Measurements from ENCODE around the gene COQ8B. TPM values are rescaled to one million over a fixed set of nuclear protein-coding genes. Genes with fewer than 3 reads are reported as not detected.

The COQ8B gene
- total RNA-seq, 1 experiment from 2014 or later = 19.5 TPM

- ATAC-seq = peak; percentile 20; the same call in 1 of the 2 replicates
- intact Hi-C loops (cut with micrococcal nuclease) = no loop called here
- H3K79me2 ChIP-seq (ENCODE audit: low read length) = peaks cover 25% of the 10 kb centered on the region
- H3F3A ChIP-seq (ENCODE audit: low read length, unreplicated experiment) = no peaks in the 10 kb centered on the region
- peaks cover 24% of the 10 kb centered on the region for H3K4me1 ChIP-seq (ENCODE audit: insufficient read depth, low read length)
- peak; percentile 7 for DNase-seq
- H3K9me2 ChIP-seq (replicated peaks; ENCODE audit: low read length) = no peaks in the 10 kb centered on the region
- peak overlapping the region; percentile 10; the same call in 1 of the 2 replicates for H2AFZ ChIP-seq (ENCODE audit: low read length)
- peak overlapping the region; percentile 98 for H3K4me2 ChIP-seq (ENCODE audit: low read length)
- no peaks in the 10 kb centered on the region for H4K20me1 ChIP-seq (ENCODE audit: low read length)
- H3K9ac ChIP-seq (ENCODE audit: low read length) = peak overlapping the region; percentile 75
- CTCF ChIA-PET = no interaction called here
- no peak overlapping the region for H3K27ac ChIP-seq (ENCODE audit: low read length)
- TF ChIP-seq EZH2 (IDR thresholded peaks at IDR 0.05; ENCODE audit: low read length, unreplicated experiment) = no peak
- TF ChIP-seq CTCF (conservative IDR thresholded peaks at IDR 0.05; ENCODE audit: low read depth, low read length) = no peak
- TF ChIP-seq EZH2phosphoT487 (IDR thresholded peaks at IDR 0.05; ENCODE audit: borderline replicate concordance, low read length) = no peak
- no peaks in the 10 kb centered on the region for H3K9me3 ChIP-seq (ENCODE audit: low read length)
- H3K36me3 ChIP-seq (ENCODE audit: low read depth, low read length) = no peaks in the 10 kb centered on the region
- no TSS peak for BruUV-seq (replicated peaks)
- H3K27me3 ChIP-seq (ENCODE audit: low read length) = no peaks in the 10 kb centered on the region
- peak overlapping the region; percentile 81 for H3K4me3 ChIP-seq (ENCODE audit: low read length)
- POLR2A ChIA-PET (ENCODE audit: unreplicated experiment) = no interaction called here
These were observed 27.2 kb downstream of the COQ8B start for GRCh38 chr19:40689339-40690049.

- Histone ChIP-seq H3K9ac (ENCODE audit: low read length) (peak overlapping the region; percentile 75; the same call in 1 of the 2 replicates), H3K9me2 (replicated peaks; ENCODE audit: low read length) (no peaks in the 10 kb centered on the region), H4K20me1 (ENCODE audit: low read length) (no peaks in the 10 kb centered on the region), H3K4me1 (ENCODE audit: insufficient read depth, low read length) (peaks cover 24% of the 10 kb centered on the region), H3K27me3 (ENCODE audit: low read length) (no peaks in the 10 kb centered on the region), H3K36me3 (ENCODE audit: low read depth, low read length) (no peaks in the 10 kb centered on the region), H3K4me3 (ENCODE audit: low read length) (peak overlapping the region; percentile 81), H3K27ac (ENCODE audit: low read length) (no peak overlapping the region), H3K79me2 (ENCODE audit: low read length) (peaks cover 25% of the 10 kb centered on the region), H3K9me3 (ENCODE audit: low read length) (no peaks in the 10 kb centered on the region), H3K4me2 (ENCODE audit: low read length) (peak overlapping the region; percentile 98), H2AFZ (ENCODE audit: low read length) (no peak overlapping the region), H3F3A (ENCODE audit: low read length, unreplicated experiment) (no peaks in the 10 kb centered on the region)
- DNase-seq (no peak), ATAC-seq (no peak)
- intact Hi-C loops (cut with micrococcal nuclease) = no loop called here
- BruUV-seq (replicated peaks) = no TSS peak
- TF ChIP-seq EZH2phosphoT487 (IDR thresholded peaks at IDR 0.05; ENCODE audit: borderline replicate concordance, low read length) (no peak), CTCF (conservative IDR thresholded peaks at IDR 0.05; ENCODE audit: low read depth, low read length) (no peak)
- ChIA-PET POLR2A (ENCODE audit: unreplicated experiment) (interaction anchor here (0.5 kb wide), 1 partner anchor 68 kb away, joined by 9 read pairs; no protein-coding TSS in a partner anchor), CTCF (no interaction called here)
These were observed 27.7 kb downstream of the COQ8B start for GRCh38 chr19:40688987-40689338.

- Histone ChIP-seq H3K9me2 (replicated peaks; ENCODE audit: low read length) (no peaks in the 10 kb centered on the region), H3K27me3 (ENCODE audit: low read length) (no peaks in the 10 kb centered on the region), H4K20me1 (ENCODE audit: low read length) (no peaks in the 10 kb centered on the region), H3K4me3 (ENCODE audit: low read length) (peak overlapping the region; percentile 81; the same call in 1 of the 2 replicates), H2AFZ (ENCODE audit: low read length) (no peak overlapping the region), H3K9ac (ENCODE audit: low read length) (no peak overlapping the region), H3K36me3 (ENCODE audit: low read depth, low read length) (no peaks in the 10 kb centered on the region), H3F3A (ENCODE audit: low read length, unreplicated experiment) (no peaks in the 10 kb centered on the region), H3K4me1 (ENCODE audit: insufficient read depth, low read length) (peaks cover 24% of the 10 kb centered on the region), H3K79me2 (ENCODE audit: low read length) (peaks cover 25% of the 10 kb centered on the region), H3K27ac (ENCODE audit: low read length) (no peak overlapping the region), H3K9me3 (ENCODE audit: low read length) (no peaks in the 10 kb centered on the region), H3K4me2 (ENCODE audit: low read length) (peak overlapping the region; percentile 98; the same call in 1 of the 2 replicates)
- ChIA-PET POLR2A (ENCODE audit: unreplicated experiment) (interaction anchor here (0.5 kb wide), 1 partner anchor 68 kb away, joined by 9 read pairs; no protein-coding TSS in a partner anchor), CTCF (no interaction called here)
- DNase-seq (no peak), ATAC-seq (no peak)
- BruUV-seq (replicated peaks) = no TSS peak
- TF ChIP-seq EZH2 (IDR thresholded peaks at IDR 0.05; ENCODE audit: low read length, unreplicated experiment) (no peak), EZH2phosphoT487 (IDR thresholded peaks at IDR 0.05; ENCODE audit: borderline replicate concordance, low read length) (no peak), CTCF (conservative IDR thresholded peaks at IDR 0.05; ENCODE audit: low read depth, low read length) (no peak)
- intact Hi-C loops (cut with micrococcal nuclease) = no loop called here
These were observed 28.4 kb downstream of the COQ8B start for GRCh38 chr19:40688309-40688708.
